Measurements from ENCODE around the gene KCTD17.

KCTD17 gene

GRCh38 chr22:37062702-37063381, 11.3 kb downstream of the KCTD17 start:
- DNase-seq (ENCODE audit: extremely low read depth, low read depth) = no peak
- no peak for TF ChIP-seq CTCF (IDR thresholded peaks at IDR 0.05; ENCODE audit: low read depth, low read length)

GRCh38 chr22:37063431-37064420, 12.2 kb downstream of the KCTD17 start:
- no peak for DNase-seq (ENCODE audit: extremely low read depth, low read depth)
- no peak for TF ChIP-seq CTCF (IDR thresholded peaks at IDR 0.05; ENCODE audit: low read depth, low read length)

GRCh38 chr22:37064553-37064952, 13.0 kb downstream of the KCTD17 start:
- TF ChIP-seq CTCF (IDR thresholded peaks at IDR 0.05; ENCODE audit: low read depth, low read length) = no peak
- no peak for DNase-seq (ENCODE audit: extremely low read depth, low read depth)

GRCh38 chr22:37065180-37065579, 13.6 kb downstream of the KCTD17 start:
- no peak for TF ChIP-seq CTCF (IDR thresholded peaks at IDR 0.05; ENCODE audit: low read depth, low read length)
- no peak for DNase-seq (ENCODE audit: extremely low read depth, low read depth)

DNA sequence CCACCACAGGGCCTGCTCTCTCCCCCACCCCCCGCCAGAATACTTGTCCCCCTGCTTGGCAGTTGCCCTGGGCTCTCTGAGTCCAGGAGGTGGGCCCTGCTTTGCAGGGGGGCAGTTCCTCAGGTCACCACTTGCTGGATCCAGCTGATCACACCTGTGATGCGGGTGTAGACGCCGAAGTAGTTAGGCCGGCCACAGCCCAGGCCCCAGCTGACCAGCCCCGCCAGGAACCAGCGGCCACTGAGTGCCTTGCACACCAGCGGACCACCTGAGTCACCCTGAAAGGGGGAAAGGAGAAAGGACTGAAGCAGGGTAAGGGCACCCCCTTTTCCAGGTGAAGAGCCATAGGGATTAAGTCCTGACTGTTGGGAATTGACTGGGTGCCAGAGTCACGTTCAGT, 14.4 kb downstream of the KCTD17 start:
- no peak for DNase-seq (ENCODE audit: extremely low read depth, low read depth)
- TF ChIP-seq CTCF (IDR thresholded peaks at IDR 0.05; ENCODE audit: low read depth, low read length) = no peak

GRCh38 chr22:37067428-37067827, 15.9 kb downstream of the KCTD17 start:
- no peak for TF ChIP-seq CTCF (IDR thresholded peaks at IDR 0.05; ENCODE audit: low read depth, low read length)
- no peak for DNase-seq (ENCODE audit: extremely low read depth, low read depth)

DNA sequence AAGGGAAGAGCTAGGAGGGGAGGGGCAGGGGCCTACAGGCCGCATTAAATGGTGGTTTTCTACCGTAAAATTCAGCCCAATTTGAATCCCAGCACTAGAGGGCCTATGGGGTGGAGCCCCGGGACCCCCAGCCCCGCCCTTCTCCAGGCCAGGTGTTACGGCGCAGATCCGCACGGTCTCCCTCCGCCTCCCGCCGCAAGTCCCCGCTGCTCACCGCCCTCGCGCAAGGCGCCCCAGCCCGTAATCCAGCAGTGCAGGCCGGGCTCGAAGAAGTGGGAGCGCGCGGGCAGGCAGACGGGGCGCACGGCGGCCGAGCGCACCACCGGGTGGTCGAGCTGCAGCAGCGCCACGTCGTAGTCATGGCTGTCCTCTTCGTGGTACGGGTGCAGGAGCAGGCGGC, 17.3 kb downstream of the KCTD17 start:
- DNase-seq (ENCODE audit: extremely low read depth, low read depth) = no peak
- no peak for TF ChIP-seq CTCF (IDR thresholded peaks at IDR 0.05; ENCODE audit: low read depth, low read length)

Data from AG09319 (cell line).